Measurements from ENCODE around the gene RNFT2.
A peak's percentile ranks its signal among the peaks of the same experiment; 100 is the strongest.

RNFT2 gene

DNA sequence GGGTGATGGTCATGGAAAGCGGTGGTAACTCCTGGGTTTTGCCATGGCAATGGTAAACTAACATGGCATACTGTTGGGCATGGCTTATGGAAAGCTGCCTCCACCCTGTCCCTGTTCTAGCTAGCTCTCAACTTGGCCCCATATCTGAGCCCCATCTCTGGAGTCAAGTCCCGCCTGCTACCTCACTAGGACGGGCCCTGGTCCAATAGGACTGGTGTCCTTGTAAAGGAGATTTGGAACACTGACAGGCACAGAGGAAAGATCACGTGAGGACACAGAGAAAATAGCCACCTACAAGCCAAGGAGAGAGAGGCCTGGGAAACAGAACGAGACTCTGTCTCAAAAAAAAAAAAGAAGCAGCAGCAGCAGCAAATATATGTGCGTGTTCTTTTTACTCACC is 59.8 kb downstream of the RNFT2 start:
- POLR2A ChIA-PET: no interaction called here

GRCh38 chr12:116798719-116799118 is 60.6 kb downstream of the RNFT2 start:
- Histone ChIP-seq H3K36me3 (ENCODE audit: control insufficient read depth in 2 of 2, insufficient read depth in 1 of 2, low read length in 2 of 2) (peaks cover 0 to 8% of the 10 kb centered on the region in 2 experiments; a peak in 2 of 3 replicates), H3K9me3 (ENCODE audit: control insufficient read depth, insufficient read depth, low read depth, low read length) (no peaks in the 10 kb centered on the region), H3K4me1 (ENCODE audit: control insufficient read depth, insufficient read depth, low read length) (no peaks in the 10 kb centered on the region), H3K4me3 (ENCODE audit: low read depth, low read length) (no peak overlapping the region), H3K27ac (ENCODE audit: extremely low read depth, low read depth, low read length) (no peak overlapping the region)
- ChIA-PET CTCF (no interaction called here), POLR2A (interaction anchor here (0.6 kb wide), 1 partner anchor 957 kb away, joined by 5 read pairs; no protein-coding TSS in a partner anchor)
- TF ChIP-seq SETDB1 (IDR thresholded peaks at IDR 0.05; ENCODE audit: insufficient read length, low read length) (peak; percentile 86), ZNF510 (tag by site-specific recombination; IDR thresholded peaks at IDR 0.05; ENCODE audit: insufficient replicate concordance) (no peak), MYNN (tag by site-specific recombination; IDR thresholded peaks at IDR 0.05; ENCODE audit: borderline replicate concordance) (no peak)

More for the DNA sequence above, 59.8 kb downstream of the RNFT2 start:
- H3K4me1 ChIP-seq (ENCODE audit: control insufficient read depth, insufficient read depth, low read length): no peaks in the 10 kb centered on the region
- peaks cover 0 to 5% of the 10 kb centered on the region in 2 experiments; a peak in 2 of 3 replicates for H3K36me3 ChIP-seq (ENCODE audit: control insufficient read depth in 2 of 2, insufficient read depth in 1 of 2, low read length in 2 of 2)
- CTCF ChIA-PET: no interaction called here
- H3K4me3 ChIP-seq (ENCODE audit: low read depth, low read length): no peak overlapping the region
- no peak overlapping the region for H3K27ac ChIP-seq (ENCODE audit: extremely low read depth, low read depth, low read length)
- TF ChIP-seq ZBTB8A (tag by site-specific recombination; IDR thresholded peaks at IDR 0.05) (no peak), ZNF571 (tag by site-specific recombination; IDR thresholded peaks at IDR 0.05) (no peak), ZFP69B (tag by site-specific recombination; IDR thresholded peaks at IDR 0.05) (no peak), ZNF555 (tag by site-specific recombination; conservative IDR thresholded peaks at IDR 0.05) (no peak), ZNF624 (tag by site-specific recombination; IDR thresholded peaks at IDR 0.05) (no peak), ZNF76 (tag by site-specific recombination; IDR thresholded peaks at IDR 0.05; ENCODE audit: borderline replicate concordance, low read depth) (no peak), TCF7L2 (IDR thresholded peaks at IDR 0.05; ENCODE audit: borderline replicate concordance, low read depth, low read length) (no peak), ZNF830 (tag by site-specific recombination; IDR thresholded peaks at IDR 0.05; ENCODE audit: low read depth) (no peak), ZBTB48 (tag by site-specific recombination; IDR thresholded peaks at IDR 0.05) (no peak)
- no peaks in the 10 kb centered on the region for H3K9me3 ChIP-seq (ENCODE audit: control insufficient read depth, insufficient read depth, low read depth, low read length)

GRCh38 chr12:116799955-116800354 is 61.8 kb downstream of the RNFT2 start:
- H3K4me1 ChIP-seq (ENCODE audit: control insufficient read depth, insufficient read depth, low read length): no peaks in the 10 kb centered on the region
- H3K9me3 ChIP-seq (ENCODE audit: control insufficient read depth, insufficient read depth, low read depth, low read length): no peaks in the 10 kb centered on the region
- CTCF ChIA-PET: no interaction called here

More at GRCh38 chr12:116799955-116800354, 61.8 kb downstream of the RNFT2 start:
- Histone ChIP-seq H3K27ac (ENCODE audit: extremely low read depth, low read depth, low read length) (no peak overlapping the region), H3K36me3 (ENCODE audit: control insufficient read depth in 2 of 2, insufficient read depth in 1 of 2, low read length in 2 of 2) (peaks cover 0 to 8% of the 10 kb centered on the region in 2 experiments; a peak in 2 of 3 replicates), H3K4me3 (ENCODE audit: low read depth, low read length) (no peak overlapping the region)
- TF ChIP-seq TRIM28 (IDR thresholded peaks at IDR 0.05; ENCODE audit: borderline replicate concordance, low read length) (no peak), CTCF (tag by site-specific recombination; IDR thresholded peaks at IDR 0.05) (0 out of 2 replicates have a peak, but pooled peaks have one; percentile 12), ZNF529 (tag by site-specific recombination; IDR thresholded peaks at IDR 0.05; ENCODE audit: insufficient replicate concordance) (no peak), KLF17 (tag by site-specific recombination; IDR thresholded peaks at IDR 0.05) (no peak)
- POLR2A ChIA-PET: no interaction called here
